ENCODE data around the gene TJP3. TPM values are rescaled to one million over a fixed set of nuclear protein-coding genes. Genes with fewer than 3 reads are reported as not detected.
A peak's percentile ranks its signal among the peaks of the same experiment; 100 is the strongest.

Gene TJP3
- total RNA-seq, 1 donor from 2014 or later = 2.0 TPM

GRCh38 chr19:3700242-3701032 is 7.7 kb upstream of the TJP3 start, which contains the start of gene PIP5K1C:
Gene PIP5K1C (minus strand): TSS chr19:3700468. CDS start chr19:3700390, 78 bp downstream.
- Mint-ChIP-seq H3K27ac (ENCODE audit: unreplicated experiment) (peak within 1 kb of the TSS; percentile 5), H3K4me1 (ENCODE audit: low read depth, unreplicated experiment) (no peaks in the 10 kb centered on the region), H3K4me3 (ENCODE audit: unreplicated experiment) (peak within 1 kb of the TSS; percentile 90), H3K36me3 (ENCODE audit: low read depth, unreplicated experiment) (no peaks in the 10 kb centered on the region), H3K9me3 (ENCODE audit: unreplicated experiment) (no peaks in the 10 kb centered on the region), H3K27me3 (ENCODE audit: low read depth, unreplicated experiment) (peaks cover 3% of the 10 kb centered on the region)
- no peak for FAIRE-seq
- no peaks in the 10 kb centered on the region for H3K9me3 ChIP-seq (ENCODE audit: insufficient read depth, low read depth, low read length)
- H3K4me1 ChIP-seq (ENCODE audit: insufficient read depth, low read length) = peaks cover 7% of the 10 kb centered on the region
- no peaks in the 10 kb centered on the region for H3K27me3 ChIP-seq (ENCODE audit: insufficient read depth, low read length)
- H2AFZ ChIP-seq (ENCODE audit: low read depth, low read length) = peak within 1 kb of the TSS; percentile 53
- H3K27ac ChIP-seq (ENCODE audit: low read depth, low read length) = peak within 1 kb of the TSS; percentile 56
- H4K20me1 ChIP-seq (ENCODE audit: insufficient read depth, low read length) = peaks cover 35% of the 10 kb centered on the region
- TF ChIP-seq CTCF (IDR thresholded peaks at IDR 0.05; ENCODE audit: insufficient read depth, low read depth, low read length) (peak; percentile 61), EZH2 (IDR thresholded peaks at IDR 0.05; ENCODE audit: insufficient read depth, low read length) (no peak)
- H3K4me3 ChIP-seq (ENCODE audit: insufficient read depth, low read depth, low read length) = peak within 1 kb of the TSS; percentile 80
- DNase-seq (ENCODE audit: low read depth) = peak; percentile 38
- peaks cover 46% of the 10 kb centered on the region for H3K79me2 ChIP-seq (ENCODE audit: insufficient read depth, low read length)
- no peaks in the 10 kb centered on the region for H3K36me3 ChIP-seq (ENCODE audit: insufficient read depth, low read length)
- H3K4me2 ChIP-seq (ENCODE audit: low read length) = peak within 1 kb of the TSS; percentile 98
- peak within 1 kb of the TSS; percentile 91 for H3K9ac ChIP-seq (ENCODE audit: low read length)

- Mint-ChIP-seq H3K27me3 (ENCODE audit: low read depth, unreplicated experiment) (peaks cover 4% of the 10 kb centered on the region), H3K9me3 (ENCODE audit: unreplicated experiment) (no peaks in the 10 kb centered on the region), H3K4me3 (ENCODE audit: unreplicated experiment) (peak overlapping the region; percentile 78), H3K4me1 (ENCODE audit: low read depth, unreplicated experiment) (no peaks in the 10 kb centered on the region), H3K36me3 (ENCODE audit: low read depth, unreplicated experiment) (no peaks in the 10 kb centered on the region), H3K27ac (ENCODE audit: unreplicated experiment) (no peak overlapping the region)
- H3K4me3 ChIP-seq (ENCODE audit: insufficient read depth, low read depth, low read length) = no peak overlapping the region
- TF ChIP-seq EZH2 (IDR thresholded peaks at IDR 0.05; ENCODE audit: insufficient read depth, low read length) (no peak), CTCF (IDR thresholded peaks at IDR 0.05; ENCODE audit: insufficient read depth, low read depth, low read length) (no peak)
- H4K20me1 ChIP-seq (ENCODE audit: insufficient read depth, low read length) = peaks cover 28% of the 10 kb centered on the region
- H3K9ac ChIP-seq (ENCODE audit: low read length) = no peak overlapping the region
- H3K36me3 ChIP-seq (ENCODE audit: insufficient read depth, low read length) = no peaks in the 10 kb centered on the region
- peak; percentile 47 for FAIRE-seq
- peaks cover 39% of the 10 kb centered on the region for H3K79me2 ChIP-seq (ENCODE audit: insufficient read depth, low read length)
- H3K27ac ChIP-seq (ENCODE audit: low read depth, low read length) = no peak overlapping the region
- H3K4me2 ChIP-seq (ENCODE audit: low read length) = no peak overlapping the region
- H2AFZ ChIP-seq (ENCODE audit: low read depth, low read length) = no peak overlapping the region
- H3K4me1 ChIP-seq (ENCODE audit: insufficient read depth, low read length) = peaks cover 7% of the 10 kb centered on the region
- DNase-seq (ENCODE audit: low read depth) = no peak
- no peaks in the 10 kb centered on the region for H3K9me3 ChIP-seq (ENCODE audit: insufficient read depth, low read depth, low read length)
- H3K27me3 ChIP-seq (ENCODE audit: insufficient read depth, low read length) = no peaks in the 10 kb centered on the region
Observed at GRCh38 chr19:3701200-3701599, 7.0 kb upstream of the TJP3 start.

GRCh38 chr19:3707868-3708206 is 347 bp upstream of the TJP3 start:
- TF ChIP-seq CTCF (IDR thresholded peaks at IDR 0.05; ENCODE audit: insufficient read depth, low read depth, low read length) = no peak
- no peak for TF ChIP-seq EZH2 (IDR thresholded peaks at IDR 0.05; ENCODE audit: insufficient read depth, low read length)
- no peaks in the 10 kb centered on the region for H3K36me3 ChIP-seq (ENCODE audit: insufficient read depth, low read length)
- Mint-ChIP-seq H3K4me3 (ENCODE audit: unreplicated experiment) (no peak overlapping the region), H3K4me1 (ENCODE audit: low read depth, unreplicated experiment) (no peaks in the 10 kb centered on the region), H3K27ac (ENCODE audit: unreplicated experiment) (no peak overlapping the region), H3K9me3 (ENCODE audit: unreplicated experiment) (no peaks in the 10 kb centered on the region), H3K27me3 (ENCODE audit: low read depth, unreplicated experiment) (peaks cover 14% of the 10 kb centered on the region), H3K36me3 (ENCODE audit: low read depth, unreplicated experiment) (no peaks in the 10 kb centered on the region)
- H3K27ac ChIP-seq (ENCODE audit: low read depth, low read length) = no peak overlapping the region
- no peak overlapping the region for H3K4me2 ChIP-seq (ENCODE audit: low read length)
- no peak overlapping the region for H2AFZ ChIP-seq (ENCODE audit: low read depth, low read length)
- H3K9ac ChIP-seq (ENCODE audit: low read length) = no peak overlapping the region
- no peak overlapping the region for H3K4me3 ChIP-seq (ENCODE audit: insufficient read depth, low read depth, low read length)
- no peaks in the 10 kb centered on the region for H4K20me1 ChIP-seq (ENCODE audit: insufficient read depth, low read length)
- H3K9me3 ChIP-seq (ENCODE audit: insufficient read depth, low read depth, low read length) = no peaks in the 10 kb centered on the region
- no peak for FAIRE-seq
- peaks cover 4% of the 10 kb centered on the region for H3K27me3 ChIP-seq (ENCODE audit: insufficient read depth, low read length)
- no peaks in the 10 kb centered on the region for H3K79me2 ChIP-seq (ENCODE audit: insufficient read depth, low read length)
- peaks cover 10% of the 10 kb centered on the region for H3K4me1 ChIP-seq (ENCODE audit: insufficient read depth, low read length)
- DNase-seq (ENCODE audit: low read depth) = no peak

All from astrocyte (in vitro differentiated cells and primary cell).